GM20431 (cell line): Measurements from ENCODE around the gene INPP5A.
"Not testable (repeated sequence)": the region's sequence is repeated elsewhere in the genome, so short reads cannot be mapped to it uniquely, and the experiment has no call there.

Experiments
- in situ Hi-C: fragments of 300-500 bp; cut with MseI, MboI; formaldehyde crosslinking; loops from one replicate; pipeline ENCODE4 v1.15.0; 2020; ENCODE audit warnings: low sequenced_read_pairs; ENCODE audit not compliant: unreplicated experiment

Gene INPP5A

GRCh38 chr10:132537684-132538001 is at the start of gene INPP5A:
Gene INPP5A, plus strand, starts transcription at chr10:132537787. Its CDS starts 310 bp downstream, at chr10:132538097.
- in situ Hi-C loops = no loop called here

- in situ Hi-C loops = no loop called here
These were observed 49.3 kb upstream of the INPP5A start for GRCh38 chr10:132488231-132488821.

- in situ Hi-C loops = no loop called here
These were observed 48.4 kb upstream of the INPP5A start for GRCh38 chr10:132489053-132489703.

- in situ Hi-C loops = no loop called here
These were observed 47.7 kb upstream of the INPP5A start for GRCh38 chr10:132489704-132490534.

- in situ Hi-C loops = not testable (repeated sequence)
These were observed 46.1 kb upstream of the INPP5A start for GRCh38 chr10:132491534-132491933.

GRCh38 chr10:132492323-132493025 is 45.1 kb upstream of the INPP5A start:
- in situ Hi-C loops = no loop called here

- in situ Hi-C loops = no loop called here
These were observed 44.3 kb upstream of the INPP5A start for GRCh38 chr10:132493246-132493755.

GRCh38 chr10:132493756-132494290 is 43.8 kb upstream of the INPP5A start:
- in situ Hi-C loops = no loop called here

- in situ Hi-C loops = no loop called here
These were observed 42.5 kb upstream of the INPP5A start for GRCh38 chr10:132494866-132495630.

- in situ Hi-C loops = no loop called here
These were observed 41.1 kb upstream of the INPP5A start for GRCh38 chr10:132496360-132497062.

- in situ Hi-C loops = no loop called here
These were observed 40.4 kb upstream of the INPP5A start for GRCh38 chr10:132497063-132497680.

GRCh38 chr10:132497861-132498561 is 39.6 kb upstream of the INPP5A start:
- in situ Hi-C loops = no loop called here

- in situ Hi-C loops = no loop called here
These were observed 38.8 kb upstream of the INPP5A start for GRCh38 chr10:132498562-132499366.

GRCh38 chr10:132499367-132499685 is 38.3 kb upstream of the INPP5A start:
- in situ Hi-C loops = no loop called here

- in situ Hi-C loops = no loop called here
These were observed 36.7 kb upstream of the INPP5A start for GRCh38 chr10:132500781-132501415.

GRCh38 chr10:132502544-132503300 is 34.9 kb upstream of the INPP5A start:
- in situ Hi-C loops = no loop called here
